Pancreas (tissue), 10 donors: Measurements from ENCODE around the gene UBASH3B. TPM values are rescaled to one million over a fixed set of nuclear protein-coding genes. Genes with fewer than 3 reads are reported as not detected.

Experiments used
- ATAC-seq, 4 donors: fragments of 200-7000 bp; cut with Tn5 transposase; one replicate each; pipeline versions ENCODE4 v1.8.0 to v1.9.1; 2020; ENCODE audit warnings: mild to moderate bottlenecking in 4 of 4, moderate library complexity in 4 of 4
- DNase-seq, 6 donors: peaks; one replicate each; pipeline ENCODE4 v3.0.0-alpha.2; 2020
- FAIRE-seq: peaks from 2 replicates; lab custom pipeline; 2012; peaks lifted over from hg19 to GRCh38; lab: Jason Lieb, UNC
- H3K27ac ChIP-seq, 4 donors: fragments of 200-600 bp; sonication (generic); 1 replicate in 3 of 4; 2 replicates in 1 of 4; pipeline versions ENCODE4 v1.5.0 to v1.8.0; 2020
- H3K27me3 ChIP-seq, 4 donors: fragments of 200-600 bp; one replicate each; pipeline ENCODE4 v1.8.0; 2021
- H3K36me3 ChIP-seq, 3 donors: fragments of 200-600 bp; sonication (generic) in 1 of 3; one replicate each; pipeline versions ENCODE4 v1.5.0 to v1.8.0; 2020 to 2021
- H3K4me1 ChIP-seq, 3 donors: fragments of 200-600 bp; one replicate each; pipeline ENCODE4 v1.8.0; 2021
- H3K4me3 ChIP-seq, 4 donors: fragments of 200-600 bp; sonication (generic) in 2 of 4; one replicate each; pipeline versions ENCODE4 v1.5.0 to v1.8.0; 2020 to 2021
- H3K9me3 ChIP-seq, 4 donors: fragments of 200-600 bp; one replicate each; pipeline ENCODE4 v1.8.0; 2021
- CTCF ChIP-seq, 4 donors: fragments of 200-600 bp; sonication (generic) in 3 of 4; IDR thresholded peaks; one replicate each; pipeline versions ENCODE4 v1.5.0 to v1.8.0; 2021; ENCODE audit warnings: antibody characterized with exemption in 4 of 4
- WGBS, 2 donors: extraction: QIAGEN DNeasy Blood & Tissue Kit; methylation state at CpG; one replicate each; pipeline ENCODE4 v1.1.7; 2013; 5-methylcytosine and 5-hydroxymethylcytosine counted together
- intact Hi-C, 3 donors: fragments of 100-400 bp; cut with DNase I; formaldehyde crosslinking; loops; one replicate each; pipeline versions ENCODE4 v1.11.1 to v1.14.2; 2022
- polyA plus RNA-seq, 2 donors: library from polyadenylated mRNA; stranded (reverse); fragments of 200-250 nt; gene quantifications; one replicate each; pipeline ENCODE4 v1.2.3, GENCODE V29; 2013
- total RNA-seq, 6 donors: library from RNA; stranded (reverse); fragmentation: NEBNext Ultra II Directional in 4 of 6; extraction: Animal tissue kit (Norgen Biotek cat#: 25700) in 4 of 6; gene quantifications; one replicate each; pipeline versions ENCODE4 v1.2.1 to v1.2.4, GENCODE V29; 2021 to 2023
- donor health status: healthy with polysubstance abuse.
- donor health status: DM: no; HTN: no; CAD: no; lungs with moderate emphysema.
- donor health status: DM: no; HTN: no; CAD: no.
- donor health status: control.
- donor health status: control.
- donor health status: Bipolar disorder and iron deficiency.
- donor health status: DM: yes; HTN: yes; CAD: no.
- donor health status: DM: no; HTN: no; CAD: no.
- donor health status: DM: no; HTN: no; CAD: no.
- donor health status: DM: yes; HTN: yes; CAD: no.

The UBASH3B gene
- total and polyA plus RNA-seq, 8 donors, result 0.56 to 5.8 (median 1.8) TPM

- FAIRE-seq, result no peak
Measured at GRCh38 chr11:122661182-122661945, 5.8 kb downstream of the UBASH3B start.

GRCh38 chr11:122663056-122663740 is 7.7 kb downstream of the UBASH3B start:
- H3K9me3 ChIP-seq, result no peaks in the 10 kb centered on the region

More at GRCh38 chr11:122661182-122661945, 5.8 kb downstream of the UBASH3B start:
- 77 to 85% methylated on average over 7 of the region's 7 CpGs for WGBS, 2 donors
- no peak overlapping the region for H3K27ac ChIP-seq
- H3K36me3 ChIP-seq, result no peaks in the 10 kb centered on the region
- H3K4me3 ChIP-seq, result no peak overlapping the region
- intact Hi-C loops, result no loop called here
- TF ChIP-seq CTCF (IDR thresholded peaks at IDR 0.05), result no peak
- H3K9me3 ChIP-seq, result no peaks in the 10 kb centered on the region
- H3K4me1 ChIP-seq, result peaks cover 0 to 4% (median 0%) of the 10 kb centered on the region in 3 donors
- ATAC-seq (no peak), DNase-seq (no peak)
- H3K27me3 ChIP-seq, result no peaks in the 10 kb centered on the region

GRCh38 chr11:122663764-122664163 is 8.2 kb downstream of the UBASH3B start:
- 74 to 75% methylated on average over 4 of the region's 4 CpGs for WGBS, 2 donors
- no peak for DNase-seq
- Histone ChIP-seq H3K27ac (no peak overlapping the region), H3K4me3 (no peak overlapping the region), H3K36me3 (no peaks in the 10 kb centered on the region), H3K9me3 (no peaks in the 10 kb centered on the region), H3K4me1 (no peaks in the 10 kb centered on the region), H3K27me3 (no peaks in the 10 kb centered on the region)
- FAIRE-seq, result no peak
- intact Hi-C loops, result no loop called here
- ATAC-seq, result no peak
- TF ChIP-seq CTCF (IDR thresholded peaks at IDR 0.05), result no peak

More at GRCh38 chr11:122663056-122663740, 7.7 kb downstream of the UBASH3B start:
- Histone ChIP-seq H3K36me3 (no peaks in the 10 kb centered on the region), H3K4me1 (no peaks in the 10 kb centered on the region), H3K27me3 (no peaks in the 10 kb centered on the region), H3K27ac (no peak overlapping the region), H3K4me3 (no peak overlapping the region)
- no peak for ATAC-seq
- TF ChIP-seq CTCF (IDR thresholded peaks at IDR 0.05), result no peak
- intact Hi-C loops, result no loop called here
- no peak for FAIRE-seq
- no peak for DNase-seq
- WGBS, 2 donors, result 90 to 94% methylated on average over 13 of the region's 13 CpGs

- ATAC-seq (no peak), FAIRE-seq (no peak), DNase-seq (no peak)
- H3K27ac ChIP-seq, result no peak overlapping the region
- no peaks in the 10 kb centered on the region for H3K27me3 ChIP-seq
- H3K4me1 ChIP-seq, result no peaks in the 10 kb centered on the region
- intact Hi-C loops, result no loop called here
- no peak overlapping the region for H3K4me3 ChIP-seq
- no peak for TF ChIP-seq CTCF (IDR thresholded peaks at IDR 0.05)
- H3K36me3 ChIP-seq, result no peaks in the 10 kb centered on the region
- no peaks in the 10 kb centered on the region for H3K9me3 ChIP-seq
- WGBS, 2 donors, result 100% methylated on average over 1 of the region's 1 CpG
Measured at GRCh38 chr11:122664188-122664587, 8.7 kb downstream of the UBASH3B start.

GRCh38 chr11:122665861-122666260 is 10.3 kb downstream of the UBASH3B start:
- FAIRE-seq (no peak), ATAC-seq (no peak), DNase-seq (no peak)
- Histone ChIP-seq H3K27me3 (no peaks in the 10 kb centered on the region), H3K36me3 (no peaks in the 10 kb centered on the region), H3K9me3 (no peaks in the 10 kb centered on the region), H3K27ac (no peak overlapping the region), H3K4me3 (no peak overlapping the region), H3K4me1 (no peaks in the 10 kb centered on the region)
- WGBS, 2 donors, result 64 to 71% methylated on average over 10 of the region's 10 CpGs
- TF ChIP-seq CTCF (IDR thresholded peaks at IDR 0.05), result no peak
- intact Hi-C loops, result no loop called here
